HG02588 (cell line): ENCODE results near the gene SLC1A6.
"Not testable (repeated sequence)": the region's sequence is repeated elsewhere in the genome, so short reads cannot be mapped to it uniquely, and the experiment has no call there.

Experiments
- ATAC-seq: cut with Tn5 transposase; IDR thresholded peaks from one replicate; pipeline ENCODE4 v1.9.1; 2021; ENCODE audit warnings: mild to moderate bottlenecking, moderate library complexity; ENCODE audit not compliant: unreplicated experiment

SLC1A6 gene

GRCh38 chr19:14959263-14959662 lies 20.4 kb downstream of the SLC1A6 start:
- ATAC-seq = no peak

GRCh38 chr19:14957464-14957863 lies 22.2 kb downstream of the SLC1A6 start:
- no peak for ATAC-seq

GRCh38 chr19:14954071-14954655 lies 25.5 kb downstream of the SLC1A6 start:
- no peak for ATAC-seq

- no peak for ATAC-seq
Measured at GRCh38 chr19:14952767-14953166, 26.9 kb downstream of the SLC1A6 start.

- no peak for ATAC-seq
Measured at GRCh38 chr19:14950421-14950820, 29.2 kb downstream of the SLC1A6 start.

GRCh38 chr19:14949876-14950275 lies 29.8 kb downstream of the SLC1A6 start:
- no peak for ATAC-seq

- not testable (repeated sequence) for ATAC-seq
Measured at GRCh38 chr19:14949413-14949812, 30.3 kb downstream of the SLC1A6 start.

GRCh38 chr19:14944456-14944855 lies 35.2 kb downstream of the SLC1A6 start:
- no peak for ATAC-seq

GRCh38 chr19:14943601-14944000 lies 36.1 kb downstream of the SLC1A6 start:
- no peak for ATAC-seq

- ATAC-seq = no peak
Measured at GRCh38 chr19:14941189-14941588, 38.5 kb downstream of the SLC1A6 start, which contains the start of gene OR7C2. Gene OR7C2 (plus strand): TSS chr19:14941489. CDS start chr19:14941489, 0 bp downstream.

- ATAC-seq = no peak
Measured at GRCh38 chr19:14940266-14940665, 39.4 kb downstream of the SLC1A6 start.

GRCh38 chr19:14933506-14933905 lies 46.2 kb downstream of the SLC1A6 start:
- ATAC-seq = no peak

GRCh38 chr19:14916848-14917247 lies 62.8 kb downstream of the SLC1A6 start:
- no peak for ATAC-seq

- no peak for ATAC-seq
Measured at GRCh38 chr19:14915116-14915515, 64.5 kb downstream of the SLC1A6 start.

GRCh38 chr19:14906711-14907110 lies 73.0 kb downstream of the SLC1A6 start:
- ATAC-seq = no peak

GRCh38 chr19:14901675-14902260 lies 77.9 kb downstream of the SLC1A6 start:
- no peak for ATAC-seq
